Right ventricle myocardium inferior (tissue), 1 donor: ENCODE measurements around the gene TBC1D2B. TPM values are rescaled to one million over a fixed set of nuclear protein-coding genes. Genes with fewer than 3 reads are reported as not detected.
"Not testable (repeated sequence)": the region's sequence is repeated elsewhere in the genome, so short reads cannot be mapped to it uniquely, and the experiment has no call there.

Source experiments
- ATAC-seq: fragments of 200-7000 bp; cut with Tn5 transposase; one replicate; pipeline ENCODE4 v1.9.1; 2020; ENCODE audit warnings: mild to moderate bottlenecking, moderate library complexity
- DNase-seq: peaks from one replicate; pipeline ENCODE4 v3.0.0; 2021; ENCODE audit errors: missing footprints
- intact Hi-C: fragments of 100-400 bp; cut with DNase I; formaldehyde crosslinking; loops from one replicate; pipeline ENCODE4 v1.11.0; 2022
- total RNA-seq: library from RNA; stranded (reverse); fragmentation: NEBNext Ultra II Directional; extraction: Animal tissue kit (Norgen Biotek cat#: 25700); gene quantifications from one replicate; pipeline ENCODE4 v1.2.1, GENCODE V29; 2021
- donor health status: DM: no; HTN: yes; CAD: no; lungs with severe emphysema.

The TBC1D2B gene
- total RNA-seq, 1 donor from 2014 or later: 12.2 TPM

- no peak for ATAC-seq
- intact Hi-C loops: loop anchor here (5.0 kb wide), 1 partner anchor 34 kb away; no protein-coding TSS in a partner anchor
- no peak for DNase-seq
These were observed 75.9 kb downstream of the TBC1D2B start for GRCh38 chr15:78001656-78002055.

- intact Hi-C loops: loop anchor here (1.0 to 5.0 kb wide), 2 partner anchors 34 to 107 kb away; no protein-coding TSS in a partner anchor
- DNase-seq (no peak), ATAC-seq (no peak)
These were observed 76.6 kb downstream of the TBC1D2B start for GRCh38 chr15:78000927-78001249.

DNA sequence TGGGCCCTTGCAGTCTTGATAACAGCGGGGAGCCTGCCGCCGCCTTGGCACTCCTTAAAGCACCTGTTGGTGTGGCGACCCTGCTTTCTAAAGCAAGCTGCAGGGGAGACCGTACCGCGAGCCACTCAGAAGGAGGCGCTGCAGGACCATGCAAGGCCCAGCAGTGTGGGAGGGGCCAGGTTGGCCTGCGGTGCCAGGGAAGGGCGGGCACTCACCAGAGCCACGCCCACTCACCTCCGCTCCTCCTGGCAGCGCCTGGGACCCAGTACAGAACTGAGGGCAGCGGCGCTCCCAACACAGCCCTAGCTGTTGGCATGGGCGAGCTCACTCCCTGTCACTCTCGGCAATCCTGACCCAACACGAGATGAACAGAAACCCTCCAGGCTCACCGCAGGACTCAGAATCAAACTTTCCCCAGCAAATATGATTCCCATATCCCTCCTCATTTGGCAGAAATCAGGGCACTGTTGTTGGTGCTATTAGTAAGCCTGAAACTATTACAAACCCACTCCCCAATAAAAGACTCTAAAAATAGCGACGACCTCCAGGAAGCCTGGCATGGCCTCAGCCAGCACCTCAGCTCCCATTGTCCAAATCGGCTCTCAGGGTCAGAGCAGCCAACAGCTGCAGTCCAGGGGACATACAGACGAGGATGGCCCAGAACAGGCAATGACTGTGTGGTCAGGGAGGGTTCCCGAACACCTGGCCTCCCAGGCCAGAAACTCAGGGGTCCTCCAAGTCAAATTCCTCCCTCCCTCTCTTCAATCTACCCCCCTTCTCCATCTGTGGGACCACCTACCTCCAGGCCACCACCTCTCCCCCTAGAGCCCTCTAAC, 77.2 kb downstream of the TBC1D2B start:
- ATAC-seq (peak; percentile 49), DNase-seq (peak; percentile 94)
- intact Hi-C loops: loop anchor here (1.0 to 5.0 kb wide), 2 partner anchors 33 to 108 kb away; no protein-coding TSS in a partner anchor

DNA sequence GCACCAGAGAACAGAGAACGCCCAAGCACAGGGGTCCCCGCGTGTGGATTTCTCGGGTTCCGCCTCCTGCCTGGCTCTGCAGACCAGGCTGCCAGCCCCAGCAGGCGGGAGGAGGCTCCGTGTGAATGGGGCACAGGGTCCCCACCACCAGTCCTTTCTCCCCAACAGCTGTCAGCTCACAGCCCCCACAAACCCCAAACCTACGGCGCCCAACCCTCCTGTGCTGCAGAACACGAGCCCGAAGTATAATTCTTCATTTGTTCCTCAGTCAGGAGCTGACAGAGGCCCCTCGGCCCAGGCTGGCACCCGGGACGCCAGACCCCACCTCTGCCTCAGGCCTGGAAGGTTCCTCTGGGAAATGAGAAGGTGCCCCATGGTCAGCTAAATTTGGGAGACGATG, 78.0 kb downstream of the TBC1D2B start:
- DNase-seq (no peak), ATAC-seq (no peak)
- intact Hi-C loops: no loop called here

- intact Hi-C loops: no loop called here
- DNase-seq: no peak
- ATAC-seq: no peak
These were observed 78.9 kb downstream of the TBC1D2B start for GRCh38 chr15:77998592-77998991.

DNA sequence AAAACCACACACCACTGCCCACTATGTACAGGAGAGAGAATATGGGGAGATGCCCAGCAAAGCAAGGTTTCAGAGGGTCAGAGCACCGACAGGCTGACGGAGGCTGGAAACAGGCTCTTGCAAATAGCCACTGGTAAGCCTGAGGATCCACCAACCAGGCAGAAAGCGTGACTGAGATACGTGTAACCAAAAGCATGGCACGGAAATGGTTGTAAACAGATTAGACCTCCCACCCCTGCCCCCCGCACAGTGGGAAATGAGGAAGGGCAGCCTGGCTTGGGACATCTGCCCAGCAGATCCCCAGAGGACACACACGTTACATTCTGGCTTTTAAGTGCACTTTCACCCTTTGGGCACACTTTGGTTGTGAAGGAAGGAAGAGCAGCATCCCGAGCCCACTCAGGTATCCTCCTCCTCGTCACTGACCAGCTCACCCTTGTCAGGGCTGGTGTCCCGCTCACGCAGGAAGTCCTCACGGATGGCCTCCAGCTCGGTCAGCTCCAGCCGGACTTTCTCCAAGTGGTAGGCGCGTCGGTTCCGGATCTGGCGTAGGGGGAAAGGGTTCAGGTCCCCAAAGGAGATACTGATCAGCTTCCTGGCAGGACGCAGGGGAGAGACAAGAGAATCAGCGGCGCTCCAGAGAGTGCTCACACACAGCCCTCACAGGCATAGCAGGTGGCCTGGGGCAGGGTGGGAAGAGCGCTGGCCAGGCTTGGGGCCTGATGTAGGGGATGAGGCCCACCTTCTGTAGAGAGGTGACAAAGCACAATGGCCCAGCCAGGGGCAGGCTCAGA, 79.6 kb downstream of the TBC1D2B start:
- DNase-seq, ATAC-seq, intact Hi-C loops: not testable (repeated sequence)

DNA sequence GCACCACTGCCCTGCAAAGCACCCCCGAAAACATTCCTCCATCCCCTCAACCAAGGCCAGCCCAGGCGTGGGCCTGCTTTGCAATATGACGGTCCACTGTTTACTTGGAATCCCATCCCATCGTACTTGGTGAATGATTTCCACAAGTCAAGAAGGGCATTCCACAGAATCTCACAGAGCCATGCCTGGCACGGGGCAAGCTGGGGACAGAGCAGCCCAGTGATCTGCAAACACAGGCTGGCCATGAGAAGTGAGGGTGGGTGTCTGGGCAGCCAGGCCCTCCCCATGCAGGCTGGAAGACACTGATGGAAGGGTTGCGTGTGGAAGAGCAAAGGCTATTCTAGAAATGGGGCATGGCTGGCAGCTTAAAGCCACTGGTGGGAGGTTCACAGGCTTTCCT, 80.3 kb downstream of the TBC1D2B start:
- ATAC-seq, intact Hi-C loops, DNase-seq: not testable (repeated sequence)

- ATAC-seq, intact Hi-C loops, DNase-seq: not testable (repeated sequence)
These were observed 80.8 kb downstream of the TBC1D2B start for GRCh38 chr15:77996713-77997171.

DNA sequence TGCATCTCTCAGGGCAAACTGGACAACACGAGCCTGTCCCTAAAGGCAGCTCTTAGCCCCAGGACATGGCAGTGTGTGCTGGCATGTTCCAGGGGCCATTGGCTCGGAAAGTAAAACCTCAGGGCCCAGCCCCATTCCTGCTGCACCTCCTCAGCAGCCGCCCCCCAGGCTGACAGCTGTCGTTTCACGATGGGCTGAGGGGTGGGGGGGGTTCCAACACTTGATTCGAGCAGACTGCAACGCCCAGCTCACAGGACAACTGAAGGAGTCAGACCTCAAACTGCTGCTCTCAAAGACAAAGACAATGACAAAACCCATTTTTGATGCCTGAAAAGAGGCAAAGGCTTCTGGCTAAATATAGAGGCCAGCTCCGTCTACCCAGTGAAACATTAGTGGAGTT, 81.3 kb downstream of the TBC1D2B start:
- ATAC-seq, intact Hi-C loops, DNase-seq: not testable (repeated sequence)

- ATAC-seq, intact Hi-C loops, DNase-seq: not testable (repeated sequence)
These were observed 82.0 kb downstream of the TBC1D2B start for GRCh38 chr15:77995537-77995918.

GRCh38 chr15:77994893-77995536, 82.5 kb downstream of the TBC1D2B start:
- intact Hi-C loops: not testable (repeated sequence)
- DNase-seq: peak; percentile 85

GRCh38 chr15:77993970-77994693, 83.4 kb downstream of the TBC1D2B start:
- intact Hi-C loops: not testable (repeated sequence)
- DNase-seq: peak; percentile 86
- ATAC-seq: peak; percentile 62

More at GRCh38 chr15:77994893-77995536, 82.5 kb downstream of the TBC1D2B start:
- peak; percentile 61 for ATAC-seq

DNA sequence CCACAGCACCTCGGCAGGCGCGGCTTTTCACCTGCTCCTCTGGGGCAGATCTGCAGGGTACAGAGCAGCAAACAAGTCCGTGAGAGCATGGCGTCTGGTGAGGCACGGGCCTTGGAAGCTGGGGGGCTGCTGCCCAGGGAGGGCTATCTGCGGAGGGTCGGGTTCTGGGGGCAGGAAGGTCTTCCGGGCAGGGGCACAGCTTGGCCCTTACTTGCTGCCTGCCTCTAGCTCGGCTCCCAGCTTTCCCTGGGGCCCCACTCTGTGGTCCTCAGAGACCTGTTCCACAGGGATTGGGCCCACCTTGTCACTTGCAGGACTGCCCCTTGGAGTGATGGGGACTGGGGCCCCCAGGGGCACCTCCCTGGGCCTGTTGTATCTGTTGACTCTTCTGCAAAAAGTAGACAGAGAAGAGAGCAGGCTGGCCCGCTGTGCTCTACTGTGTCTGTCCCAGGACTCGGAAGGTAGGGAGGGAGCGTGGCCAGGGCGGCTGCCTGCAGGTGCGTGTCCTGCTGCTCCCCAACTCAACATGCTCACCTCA, 84.1 kb downstream of the TBC1D2B start:
- DNase-seq (peak; percentile 66), ATAC-seq (no peak)
- intact Hi-C loops: no loop called here

DNA sequence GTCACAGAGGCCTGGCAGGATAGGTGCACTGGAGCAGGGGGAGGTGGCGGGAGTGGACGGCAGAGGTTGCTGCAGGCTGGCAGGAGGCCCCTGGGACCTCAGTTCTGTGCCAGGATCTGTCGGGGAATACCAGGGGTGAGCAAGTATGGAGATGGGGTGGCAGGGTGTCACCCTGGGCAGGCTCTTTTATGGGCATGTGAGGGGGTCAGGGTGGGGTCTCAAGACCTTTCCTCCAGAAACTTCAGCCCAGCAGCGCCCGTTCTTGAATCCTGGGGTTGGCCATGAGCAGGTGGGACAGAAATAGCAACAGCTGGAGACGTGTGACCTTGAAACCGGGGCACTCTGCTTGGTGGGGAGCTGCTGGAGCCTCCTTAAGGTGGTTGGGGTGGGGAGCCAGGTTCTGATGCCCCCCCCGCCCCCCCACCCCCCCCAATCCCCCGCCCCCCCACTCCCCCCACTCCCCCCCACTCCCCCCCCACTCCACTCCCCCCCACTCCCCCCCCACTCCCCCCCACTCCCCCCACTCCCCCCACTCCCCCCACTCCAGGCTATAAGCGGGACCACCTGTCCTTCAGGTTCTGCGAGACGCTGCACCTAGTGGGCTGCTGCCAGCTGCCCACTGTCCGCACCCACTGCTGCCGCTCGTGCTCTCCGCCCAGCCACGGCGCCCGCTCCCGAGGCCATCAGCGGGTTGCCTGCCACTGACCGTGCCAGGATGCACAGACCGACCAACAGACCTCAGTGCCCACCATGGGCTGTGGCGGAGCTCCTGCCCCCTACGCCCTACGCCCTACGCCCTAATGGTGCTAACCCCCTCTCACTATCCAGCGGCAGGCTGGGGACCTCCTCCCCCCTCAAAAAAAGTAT, 84.9 kb downstream of the TBC1D2B start:
- DNase-seq: peak; percentile 66
- ATAC-seq: no peak
- intact Hi-C loops: loop anchor here (1.0 kb wide), 1 partner anchor 17 kb away; no protein-coding TSS in a partner anchor

DNA sequence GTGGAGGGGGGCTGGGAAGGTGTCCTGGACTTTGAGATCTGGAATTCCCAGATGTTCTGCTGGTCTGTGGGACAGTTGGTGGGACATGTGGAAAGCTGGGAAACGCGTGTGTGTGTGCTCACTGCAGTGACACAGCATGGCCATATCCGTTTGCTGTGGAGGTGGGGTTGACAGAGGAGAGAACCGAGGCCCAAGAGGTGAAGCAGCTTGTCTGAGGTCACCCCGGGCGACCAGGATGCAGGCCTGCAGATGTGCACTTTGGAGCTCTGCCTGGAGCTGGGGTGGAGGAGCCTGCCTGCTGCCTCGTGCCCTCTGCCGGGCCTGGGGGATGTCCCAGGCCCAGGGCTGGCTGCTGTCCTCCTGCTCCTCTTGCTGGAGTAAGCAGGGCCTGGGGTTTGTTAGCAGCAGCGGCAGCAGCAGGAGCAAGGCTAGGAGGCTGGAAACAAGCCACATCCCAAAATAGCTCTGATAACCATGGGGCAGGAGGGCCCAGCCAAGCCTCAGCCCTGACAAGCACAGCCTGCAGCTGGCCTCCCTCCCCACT, 85.8 kb downstream of the TBC1D2B start:
- intact Hi-C loops: loop anchor here (1.0 kb wide), 1 partner anchor 16 kb away; no protein-coding TSS in a partner anchor
- ATAC-seq (peak; percentile 81), DNase-seq (peak; percentile 86)

DNA sequence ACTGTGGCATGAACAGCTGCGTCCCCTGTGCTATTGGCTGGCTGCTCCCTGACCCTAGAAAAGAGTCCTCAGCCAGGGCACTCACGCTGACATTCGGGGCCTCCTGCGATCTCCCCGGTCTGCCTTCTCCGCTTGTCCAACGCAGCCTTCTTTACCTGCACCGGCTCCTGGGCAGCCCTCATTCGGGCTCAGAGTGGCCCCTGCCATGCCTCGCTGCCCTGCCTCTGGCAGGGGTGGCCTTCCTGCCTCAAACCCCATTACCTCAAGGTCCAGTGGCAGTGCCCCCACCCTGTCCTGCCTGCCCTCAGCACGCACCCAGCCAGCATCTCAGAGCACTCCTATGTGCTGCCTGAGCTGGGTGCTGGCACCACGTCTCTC, 86.5 kb downstream of the TBC1D2B start:
- ATAC-seq (no peak), DNase-seq (no peak)
- intact Hi-C loops: no loop called here
